Right hindlimb (tissue), 1 donor: ENCODE results near the gene CLTCL1.
"Not testable (repeated sequence)": the region's sequence is repeated elsewhere in the genome, so short reads cannot be mapped to it uniquely, and the experiment has no call there.

Source experiments
- DNase-seq: peaks from one replicate; pipeline ENCODE4 v3.0.0-alpha.2; 2018

The CLTCL1 gene

DNA sequence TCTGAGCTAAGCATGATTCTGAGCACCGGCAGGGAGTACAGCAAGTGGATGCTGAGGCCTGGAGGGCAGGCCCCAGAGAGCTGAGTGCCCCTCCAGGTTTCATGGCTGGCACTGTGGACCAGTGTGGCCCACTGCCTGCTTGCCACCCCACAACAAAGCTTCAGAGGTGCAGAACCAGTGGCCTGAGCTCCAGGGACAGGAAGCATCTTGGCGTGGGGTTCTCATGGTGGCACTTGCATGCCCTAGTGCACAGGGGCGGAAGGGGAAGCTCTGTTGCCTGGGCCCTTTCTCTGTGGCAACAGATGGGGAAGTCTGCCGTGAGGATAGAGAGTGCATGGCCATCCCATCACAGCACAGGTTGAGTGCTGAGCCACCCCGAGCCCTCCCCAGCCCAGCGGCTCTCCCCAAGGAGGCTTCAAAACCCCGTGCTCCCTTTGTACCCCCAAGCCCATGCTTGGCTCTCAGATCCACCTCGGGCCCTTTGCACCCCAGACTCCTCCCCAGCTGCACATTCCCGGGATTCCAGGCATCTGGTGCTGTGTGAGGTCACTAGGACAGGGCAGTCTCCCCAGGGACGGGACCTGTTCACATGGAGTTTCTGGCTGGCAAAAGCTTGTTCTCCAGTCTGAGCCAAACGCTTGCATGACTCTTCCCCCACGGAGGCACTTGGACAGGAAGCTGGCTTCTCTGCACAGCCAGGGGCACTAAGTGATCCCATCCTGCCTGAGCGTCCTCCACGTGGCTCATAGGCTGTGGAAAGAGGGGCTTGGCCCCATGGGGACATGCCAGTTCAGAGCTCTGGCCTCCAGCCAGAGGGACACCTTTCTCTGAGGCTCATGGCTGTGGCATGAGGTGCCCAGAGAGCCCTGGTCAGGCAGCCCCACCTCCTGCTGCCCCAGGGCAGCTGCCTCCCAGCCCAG, 117.2 kb downstream of the CLTCL1 start:
- DNase-seq, result no peak

DNA sequence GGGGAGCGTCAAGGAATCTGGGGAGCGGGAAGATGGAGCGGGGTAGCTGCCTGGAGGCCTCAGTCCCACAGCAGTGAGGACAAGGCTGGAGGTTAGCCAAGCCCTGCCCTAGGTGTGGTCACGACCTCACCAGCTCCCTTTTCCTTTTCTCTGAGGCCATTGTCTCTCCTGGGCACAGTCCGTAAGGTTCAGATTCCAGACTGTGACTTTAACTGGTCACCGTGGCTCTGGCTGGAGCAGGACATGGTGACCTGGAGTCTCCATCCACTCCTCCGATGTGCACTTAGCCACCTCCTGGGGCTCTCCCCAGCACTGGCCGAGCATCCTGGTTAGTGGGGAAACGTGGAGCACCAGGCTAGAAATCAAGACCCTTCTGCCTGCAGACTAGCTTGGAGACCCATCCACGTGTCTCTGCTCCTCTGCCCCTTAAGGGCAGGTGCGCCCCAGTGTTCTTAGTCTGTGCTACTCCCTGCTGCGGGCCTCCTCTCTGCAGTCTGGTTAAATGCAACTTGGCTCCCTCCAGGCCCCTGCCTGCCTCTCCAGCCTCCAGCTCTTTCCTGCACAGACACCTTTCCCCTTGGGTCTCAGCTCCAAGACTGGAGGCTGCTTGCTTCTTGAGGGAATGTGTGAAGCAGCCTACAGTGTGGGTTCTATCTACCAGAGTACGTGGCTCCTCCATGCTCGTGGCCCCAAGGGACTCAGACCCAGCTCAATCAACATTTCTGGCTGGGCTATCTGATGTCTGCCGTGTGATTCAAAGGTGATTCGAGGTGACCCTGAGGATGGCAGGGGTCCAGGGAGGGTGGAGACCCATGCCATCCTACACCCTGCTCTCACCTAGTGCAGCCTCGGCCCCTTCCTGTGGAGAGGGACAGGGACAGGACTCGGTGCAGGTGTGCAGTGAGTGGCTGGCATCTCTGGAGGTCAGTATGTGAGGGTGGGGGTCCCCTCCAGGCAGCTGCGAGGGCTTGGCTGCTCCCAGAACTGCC, 118.2 kb downstream of the CLTCL1 start:
- DNase-seq, result no peak

- no peak for DNase-seq
Measured at GRCh38 chr22:19172213-19173046, 119.1 kb downstream of the CLTCL1 start.

GRCh38 chr22:19169947-19170318, 121.6 kb downstream of the CLTCL1 start:
- DNase-seq, result no peak

DNA sequence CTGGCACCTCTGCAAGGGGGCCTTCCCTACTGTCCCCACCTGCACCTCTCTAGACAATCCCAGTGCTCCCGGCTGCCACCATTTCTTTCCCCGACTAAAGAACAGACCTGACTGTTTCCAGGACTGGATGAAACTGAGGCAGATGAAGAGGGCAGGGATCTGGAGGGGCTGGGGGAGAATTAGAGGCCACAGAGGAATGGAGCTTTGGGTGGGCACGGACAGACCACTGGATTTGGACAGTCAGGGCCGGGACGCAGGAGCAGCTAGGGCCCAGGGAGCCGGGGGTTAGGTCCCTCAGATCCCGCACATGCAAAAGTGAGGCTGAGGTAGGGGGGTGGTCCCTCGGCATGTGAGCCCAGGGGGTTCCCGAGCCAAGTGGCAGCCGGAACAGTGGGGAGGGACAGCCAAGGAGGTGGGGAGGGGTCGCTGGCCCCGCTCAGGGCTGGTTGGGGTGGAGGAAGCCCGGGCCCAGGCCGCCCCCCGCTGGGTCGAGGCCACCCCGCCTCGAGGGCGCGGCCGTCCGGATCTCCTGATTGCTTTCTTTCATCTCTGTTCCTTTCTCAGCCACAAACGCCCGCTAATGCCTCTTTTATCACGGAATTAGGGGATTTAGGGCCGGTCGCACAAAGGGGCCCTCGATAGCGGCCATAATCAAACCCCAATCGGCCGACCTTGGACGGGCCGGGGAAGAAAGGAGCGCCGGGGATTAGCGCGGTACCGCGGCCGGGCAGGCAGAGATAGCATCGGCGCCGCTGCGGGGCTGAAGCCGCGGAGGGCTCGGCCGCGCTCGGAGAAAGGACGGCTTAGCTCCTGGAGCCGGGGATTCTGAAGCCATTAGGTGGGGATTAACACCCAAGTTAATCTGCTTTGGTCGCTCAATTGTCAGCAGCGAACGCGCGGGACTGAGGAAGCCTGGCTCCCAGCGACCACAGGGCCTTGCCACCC, 122.2 kb downstream of the CLTCL1 start:
- no peak for DNase-seq

DNA sequence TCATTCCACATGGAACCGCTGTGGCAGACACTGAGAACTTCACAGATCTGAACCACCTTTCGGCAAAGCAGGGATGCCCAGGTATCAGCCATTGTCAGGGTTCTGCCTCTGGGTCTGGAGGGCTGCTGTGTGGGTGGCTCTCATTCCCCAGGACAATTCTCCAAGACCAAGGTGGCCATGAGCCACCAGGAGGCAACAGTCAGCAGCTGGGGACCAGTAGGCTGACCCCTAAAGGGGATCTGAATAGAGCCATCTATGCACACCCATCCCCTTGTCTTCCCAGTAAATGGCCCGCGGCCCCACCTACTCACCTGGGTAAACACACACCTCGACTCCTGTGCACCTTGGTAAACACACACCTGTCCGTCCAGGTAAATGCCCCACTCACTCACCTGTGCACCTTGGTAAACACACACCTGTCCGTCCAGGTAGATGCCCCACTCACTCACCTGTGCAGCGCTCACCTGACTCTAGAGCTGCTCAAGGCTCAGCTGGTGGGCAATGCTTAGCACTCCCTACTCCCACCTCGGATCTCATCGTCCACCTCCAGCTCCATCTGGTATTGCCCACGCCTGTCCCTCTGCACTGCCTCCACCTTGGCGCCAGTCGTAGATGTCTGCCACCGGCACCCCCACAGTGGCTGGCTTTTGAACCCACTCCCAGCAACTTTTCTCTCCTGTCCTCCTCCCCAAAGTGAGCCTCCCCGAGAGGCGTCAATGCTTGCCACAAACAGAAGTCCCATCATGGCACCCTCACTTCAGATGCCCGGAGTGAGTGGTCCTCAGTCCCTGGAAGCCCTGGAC, 123.2 kb downstream of the CLTCL1 start:
- no peak for DNase-seq

DNA sequence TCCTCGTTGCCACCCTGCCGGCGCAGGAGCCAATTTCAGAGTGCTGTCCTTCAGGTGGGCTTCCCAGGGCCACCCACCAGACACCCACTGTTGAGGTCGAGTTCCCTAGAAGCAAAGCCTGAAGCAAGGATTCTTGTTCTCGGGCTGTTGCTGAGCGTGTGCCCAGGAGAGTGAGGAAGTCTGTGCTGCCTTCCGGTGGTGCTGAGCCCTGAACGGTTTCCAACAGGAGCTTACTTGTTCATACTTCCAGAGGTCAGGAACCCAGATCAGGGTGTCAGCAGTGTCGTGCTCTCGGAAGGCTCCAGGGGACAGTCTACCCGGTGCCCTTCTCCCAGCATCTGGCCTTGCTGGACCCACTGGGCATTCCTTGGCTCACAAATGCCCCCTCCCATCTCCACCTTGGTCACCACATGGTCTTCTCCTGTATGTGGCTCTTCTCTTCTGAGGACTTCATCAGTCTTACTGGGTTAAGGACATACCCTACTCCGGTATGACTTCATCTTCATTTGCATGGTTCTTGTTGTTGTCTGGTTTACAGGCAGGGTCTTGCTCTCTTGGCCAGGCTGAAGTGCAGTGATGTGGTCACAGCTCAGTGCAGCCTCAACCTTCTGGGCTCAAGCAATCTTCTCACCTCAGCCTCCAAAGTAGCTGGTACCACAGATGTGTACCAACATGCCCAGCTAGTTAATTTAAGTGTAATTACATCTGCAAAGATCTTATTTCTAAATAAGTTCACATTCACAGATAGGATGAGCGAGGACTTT, 124.2 kb downstream of the CLTCL1 start:
- DNase-seq, result no peak

GRCh38 chr22:19166421-19166820, 125.1 kb downstream of the CLTCL1 start:
- no peak for DNase-seq

DNA sequence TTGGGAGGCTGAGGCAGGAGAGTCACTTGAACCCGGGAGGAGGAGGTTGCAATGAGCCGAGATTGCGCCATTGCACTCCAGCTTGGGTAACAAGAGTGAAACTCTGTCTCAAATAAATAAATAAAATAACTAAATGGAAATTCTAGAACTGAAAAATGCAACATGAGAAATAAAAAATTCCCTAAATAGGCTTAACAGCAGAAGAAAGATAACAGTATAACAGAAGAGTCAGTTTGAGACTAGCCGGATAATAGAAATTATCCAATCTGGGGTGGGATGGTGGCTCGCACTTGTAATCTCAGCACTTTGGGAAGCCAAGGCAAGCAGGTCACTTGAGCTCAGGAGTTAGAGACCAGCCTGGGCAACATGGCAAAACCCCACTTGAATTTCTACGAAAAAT, 127.1 kb downstream of the CLTCL1 start:
- no peak for DNase-seq

DNA sequence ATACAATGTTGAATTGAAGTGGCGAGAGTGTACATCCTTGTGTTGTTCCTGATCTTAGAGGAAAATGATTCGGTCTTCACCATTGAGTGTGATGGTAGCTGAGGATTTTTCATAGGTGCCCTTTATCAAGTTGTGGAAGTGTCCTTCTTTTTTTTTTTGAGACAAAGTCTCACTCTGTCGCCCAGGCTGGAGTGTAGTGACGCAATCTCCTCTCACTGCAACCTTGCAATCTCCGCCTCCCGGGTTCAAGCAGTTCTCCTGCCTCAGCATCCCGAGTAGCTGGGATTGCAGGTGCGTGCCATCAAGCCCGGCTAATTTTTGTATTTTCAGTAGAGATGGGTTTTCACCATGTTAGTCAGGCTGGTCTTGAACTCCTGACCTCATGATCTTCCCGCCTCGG, 132.9 kb downstream of the CLTCL1 start:
- DNase-seq, result not testable (repeated sequence)

- not testable (repeated sequence) for DNase-seq
Measured at GRCh38 chr22:19156109-19156508, 135.4 kb downstream of the CLTCL1 start.

DNA sequence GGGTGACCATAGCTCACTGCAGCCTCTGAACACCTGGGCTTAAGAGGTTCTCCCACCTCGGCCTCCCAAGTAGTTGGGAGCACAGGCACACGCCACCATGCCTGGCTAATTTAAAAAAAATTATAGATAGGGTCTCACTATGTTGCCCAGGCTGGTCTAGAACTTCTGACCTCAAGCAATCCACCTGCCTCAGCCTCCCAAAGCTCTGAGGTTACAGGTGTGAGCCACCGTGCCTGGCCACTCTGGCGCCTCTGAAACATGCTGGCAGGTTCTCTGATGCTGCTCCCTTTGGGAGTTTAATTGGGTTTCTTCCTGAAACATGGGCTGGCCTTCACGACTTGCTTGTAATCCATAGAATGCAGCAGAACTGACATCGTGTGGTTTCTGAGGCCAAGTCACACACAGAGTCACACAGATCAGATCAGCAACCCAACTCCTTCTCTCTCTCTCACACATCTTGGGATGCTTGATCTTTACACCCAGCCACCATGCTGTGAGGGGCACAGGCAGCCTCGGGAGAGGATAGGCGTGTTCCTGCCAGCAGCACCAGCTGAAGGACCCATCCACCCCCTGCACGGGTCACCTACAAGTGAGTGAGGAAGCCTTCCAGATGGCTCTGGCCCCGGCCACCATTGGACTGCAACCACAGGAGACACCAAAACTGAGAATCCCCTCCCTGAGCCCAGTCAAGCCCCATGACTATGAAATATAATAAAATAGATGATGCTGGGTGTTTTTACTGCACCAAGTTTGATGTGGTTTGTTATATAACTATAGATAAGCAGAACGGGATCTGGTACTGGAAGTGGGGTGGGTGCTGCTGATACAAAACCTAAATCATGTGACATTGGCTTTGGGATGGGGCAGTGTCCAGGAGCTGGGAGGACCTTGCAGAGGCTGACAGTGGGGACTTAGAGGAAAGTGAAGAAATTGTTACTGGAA, 138.3 kb downstream of the CLTCL1 start:
- no peak for DNase-seq

DNA sequence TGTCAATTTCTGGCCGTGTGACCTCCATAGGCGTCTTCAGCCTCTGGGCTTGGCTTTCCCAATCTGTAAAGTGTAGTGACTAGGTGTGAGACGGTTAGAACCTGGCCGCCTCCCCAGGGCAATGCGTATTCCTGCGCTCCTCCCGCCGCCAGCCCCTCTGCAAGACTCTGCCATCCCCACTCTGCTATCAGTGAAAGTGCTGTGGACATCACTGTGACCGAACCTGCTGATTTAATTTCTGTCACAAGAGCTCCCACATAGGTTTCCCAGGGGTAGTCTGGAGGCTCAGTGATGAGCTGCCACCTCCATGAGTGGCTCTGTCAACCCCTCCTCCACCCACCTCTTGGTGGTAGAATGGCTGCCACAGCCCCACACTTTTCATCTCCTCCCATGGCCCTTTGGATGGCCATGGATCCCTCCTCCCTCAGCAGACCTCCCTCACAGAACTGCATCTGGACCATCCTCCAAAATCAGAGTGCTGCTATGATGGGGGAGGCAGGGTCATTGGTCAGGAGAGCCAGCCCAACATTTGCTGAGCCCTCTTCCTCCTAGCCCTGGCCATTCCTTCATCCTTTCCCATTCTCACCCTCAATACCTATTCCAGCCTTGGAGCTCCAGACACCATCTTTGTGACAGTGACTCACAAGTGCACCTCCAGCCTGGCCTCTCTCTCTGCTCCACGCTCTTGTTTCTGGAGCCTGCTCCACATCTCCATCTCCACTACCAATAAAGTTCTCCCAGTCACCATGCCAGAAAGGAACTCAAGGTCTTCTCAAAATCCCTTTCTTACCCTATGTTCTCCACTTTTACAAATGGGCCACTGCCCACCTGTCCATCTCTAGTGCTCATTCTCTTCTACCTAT, 140.0 kb downstream of the CLTCL1 start:
- DNase-seq, result no peak

DNA sequence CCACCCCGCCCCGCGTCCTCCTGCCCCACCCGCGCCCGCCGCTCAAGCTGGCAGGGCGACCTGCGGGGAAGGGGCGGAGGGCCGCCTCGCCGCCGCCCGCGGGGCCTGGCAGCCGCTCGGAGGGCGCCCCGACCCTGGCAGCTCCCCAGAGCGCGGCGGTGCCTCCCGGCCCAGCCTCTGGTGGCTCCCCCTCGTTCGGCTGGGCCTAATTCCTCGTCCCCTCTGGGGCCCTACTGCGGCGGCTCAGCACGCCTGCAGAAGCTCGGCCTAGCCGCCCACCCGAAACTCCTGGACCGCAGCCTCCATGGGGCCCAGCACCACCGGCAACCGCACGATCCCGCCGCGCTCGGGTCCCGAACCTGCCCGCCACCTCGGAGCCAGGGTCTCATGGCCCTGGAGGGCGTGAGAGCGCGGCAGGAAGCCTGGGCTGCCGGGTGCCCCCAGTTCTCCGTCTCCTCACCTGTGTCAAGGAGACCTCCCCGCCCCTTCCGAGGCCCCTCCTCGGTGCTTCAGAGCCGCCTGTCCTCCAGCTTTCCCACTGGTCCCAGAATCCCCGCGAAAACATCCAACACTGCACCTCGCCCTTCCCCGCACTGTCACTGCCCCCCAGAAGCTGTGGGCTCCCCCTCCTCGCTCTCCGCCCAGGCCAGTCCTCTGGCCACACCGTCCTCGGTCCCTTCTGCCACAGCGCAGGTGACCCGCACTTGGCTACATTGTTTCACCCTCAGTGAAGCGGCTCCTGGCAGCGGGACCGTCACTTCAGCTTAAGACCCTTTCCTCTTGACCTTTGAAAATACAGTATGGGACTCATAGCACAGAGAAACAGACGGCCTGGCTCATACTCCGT, 140.8 kb downstream of the CLTCL1 start:
- no peak for DNase-seq

DNA sequence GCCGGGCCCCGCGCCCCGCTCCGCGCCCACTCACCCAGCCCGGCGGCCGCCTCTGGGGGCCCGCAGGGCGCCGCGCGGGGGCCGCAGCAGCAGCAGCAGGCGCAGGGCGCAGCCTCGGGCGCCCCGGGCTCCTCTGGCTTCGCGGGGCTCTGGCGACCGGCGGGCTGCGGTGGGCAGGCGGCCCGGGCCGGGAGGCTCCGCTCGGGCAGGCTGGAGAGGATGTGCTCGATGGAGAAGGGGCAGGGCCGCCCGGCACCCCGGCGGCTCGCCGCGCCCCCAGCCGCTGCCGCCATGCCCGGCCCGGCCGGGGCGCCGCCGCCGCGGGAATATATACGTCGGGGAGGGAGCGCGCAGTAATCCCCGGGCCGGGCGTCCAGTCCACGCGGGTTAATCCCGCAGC, 141.5 kb downstream of the CLTCL1 start, which contains the start of gene GSC2:
Gene GSC2, minus strand, starts transcription at position 302 of the 400 bp plus-strand sequence. Its CDS starts 9 bp downstream, at position 293.
- no peak for DNase-seq
